DOHH2 (cell line): ENCODE data around the gene SLC29A2.
A peak's percentile ranks its signal among the peaks of the same experiment; 100 is the strongest.
"Not testable (repeated sequence)": the region's sequence is repeated elsewhere in the genome, so short reads cannot be mapped to it uniquely, and the experiment has no call there.

ENCODE experiments used
- H3F3A ChIP-seq: fragments of 200-600 bp; sonication (generic), shearing (Covaris generic); 2 replicates; pipeline ENCODE4 v1.6.0; 2016; ENCODE audit warnings: antibody characterized with exemption, mild to moderate bottlenecking; ENCODE audit not compliant: control insufficient read depth, insufficient read depth
- H3K27ac ChIP-seq: fragments of 200-600 bp; sonication (generic); 2 replicates; pipeline ENCODE4 v1.5.1; 2014; ENCODE audit warnings: low read depth, mild to moderate bottlenecking, low read length, moderate library complexity
- H3K27me3 ChIP-seq: fragments of 200-600 bp; sonication (generic); 2 replicates; pipeline ENCODE4 v1.6.1; 2014; ENCODE audit warnings: mild to moderate bottlenecking, low read length, mixed read lengths; ENCODE audit not compliant: control insufficient read depth
- H3K36me3 ChIP-seq: fragments of 200-600 bp; sonication (generic); 2 replicates; pipeline ENCODE4 v1.6.1; 2014; ENCODE audit warnings: mild to moderate bottlenecking, low read length, moderate library complexity, mixed read lengths; ENCODE audit not compliant: control insufficient read depth
- H3K4me1 ChIP-seq: fragments of 200-600 bp; sonication (generic); 2 replicates; pipeline ENCODE4 v1.6.1; 2014; ENCODE audit warnings: mild to moderate bottlenecking, low read length, mixed read lengths; ENCODE audit not compliant: control insufficient read depth
- H3K4me2 ChIP-seq: fragments of 200-600 bp; sonication (generic); 2 replicates; pipeline ENCODE4 v1.6.0; 2014; ENCODE audit warnings: mild to moderate bottlenecking, low read length, moderate library complexity
- H3K4me3 ChIP-seq: fragments of 200-600 bp; sonication (generic); 2 replicates; pipeline ENCODE4 v1.5.1; 2014; ENCODE audit warnings: mild to moderate bottlenecking, low read length, mixed read lengths
- H3K79me2 ChIP-seq: fragments of 200-600 bp; sonication (generic); 2 replicates; pipeline ENCODE4 v1.6.1; 2014; ENCODE audit warnings: mild to moderate bottlenecking, low read length, mixed read lengths; ENCODE audit not compliant: control insufficient read depth
- H3K9me2 ChIP-seq: fragments of 200-600 bp; sonication (generic); replicated peaks from 2 replicates; pipeline ENCODE4 v1.6.1; 2014; ENCODE audit warnings: mild to moderate bottlenecking, low read length, mixed read lengths; ENCODE audit not compliant: control insufficient read depth
- H3K9me3 ChIP-seq: fragments of 200-600 bp; sonication (generic); 2 replicates; pipeline ENCODE4 v1.6.1; 2014; ENCODE audit warnings: antibody characterized with exemption, low read length, mixed read lengths; ENCODE audit not compliant: control insufficient read depth, insufficient read depth
- H4K20me1 ChIP-seq: fragments of 200-600 bp; sonication (generic); 2 replicates; pipeline ENCODE4 v1.6.0; 2014; ENCODE audit warnings: low read depth, mild to moderate bottlenecking, antibody characterized with exemption, low read length, moderate library complexity; ENCODE audit not compliant: control insufficient read depth, insufficient read depth
- CTCF ChIP-seq: fragments of 200-600 bp; sonication (generic); IDR thresholded peaks from one replicate; pipeline ENCODE4 v1.5.1; 2014; ENCODE audit warnings: antibody characterized with exemption, mild to moderate bottlenecking, low read depth, low read length; ENCODE audit not compliant: poor library complexity, severe bottlenecking
- EZH2phosphoT487 ChIP-seq: fragments of 200-600 bp; sonication (generic); IDR thresholded peaks from 2 replicates; pipeline ENCODE4 v1.6.1; 2017; ENCODE audit warnings: borderline replicate concordance, mild to moderate bottlenecking, antibody characterized with exemption, low read length, moderate library complexity, mixed read lengths

The SLC29A2 gene

GRCh38 chr11:66321606-66322005 lies 50.0 kb downstream of the SLC29A2 start:
- H3K4me1 ChIP-seq: peaks cover 50% of the 10 kb centered on the region
- no peaks in the 10 kb centered on the region for H3K36me3 ChIP-seq
- no peak overlapping the region for H3K4me2 ChIP-seq
- TF ChIP-seq CTCF (no peak), EZH2phosphoT487 (no peak)
- no peak overlapping the region for H3K27ac ChIP-seq
- H4K20me1 ChIP-seq: no peaks in the 10 kb centered on the region
- peaks cover 8% of the 10 kb centered on the region; the same call in 1 of the 2 replicates for H3K9me3 ChIP-seq
- no peaks in the 10 kb centered on the region for H3K9me2 ChIP-seq
- no peaks in the 10 kb centered on the region for H3K27me3 ChIP-seq
- no peak overlapping the region for H3K4me3 ChIP-seq
- H3F3A ChIP-seq: peaks cover 11% of the 10 kb centered on the region
- H3K79me2 ChIP-seq: no peaks in the 10 kb centered on the region

DNA sequence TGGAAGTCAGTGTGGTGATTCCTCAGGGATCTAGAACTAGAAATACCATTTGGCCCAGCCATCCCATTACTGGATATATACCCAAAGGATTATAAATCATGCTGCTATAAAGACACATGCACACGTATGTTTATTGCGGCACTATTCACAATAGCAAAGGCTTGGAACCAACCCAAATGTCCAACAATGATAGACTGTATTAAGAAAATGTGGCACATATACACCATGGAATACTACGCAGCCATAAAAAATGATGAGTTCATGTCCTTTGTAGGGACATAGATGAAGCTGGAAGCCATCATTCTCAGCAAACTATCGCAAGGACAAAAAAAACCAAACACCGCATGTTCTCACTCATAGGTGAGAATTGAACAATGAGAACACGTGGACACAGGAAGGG lies 50.8 kb downstream of the SLC29A2 start:
- H3K9me3 ChIP-seq, H3K79me2 ChIP-seq, H3K36me3 ChIP-seq, H3K9me2 ChIP-seq, H3K27me3 ChIP-seq, H3K4me2 ChIP-seq, H3K4me3 ChIP-seq, H4K20me1 ChIP-seq, H3K27ac ChIP-seq: not testable (repeated sequence)
- peaks cover 46% of the 10 kb centered on the region for H3K4me1 ChIP-seq
- H3F3A ChIP-seq: peaks cover 11% of the 10 kb centered on the region

DNA sequence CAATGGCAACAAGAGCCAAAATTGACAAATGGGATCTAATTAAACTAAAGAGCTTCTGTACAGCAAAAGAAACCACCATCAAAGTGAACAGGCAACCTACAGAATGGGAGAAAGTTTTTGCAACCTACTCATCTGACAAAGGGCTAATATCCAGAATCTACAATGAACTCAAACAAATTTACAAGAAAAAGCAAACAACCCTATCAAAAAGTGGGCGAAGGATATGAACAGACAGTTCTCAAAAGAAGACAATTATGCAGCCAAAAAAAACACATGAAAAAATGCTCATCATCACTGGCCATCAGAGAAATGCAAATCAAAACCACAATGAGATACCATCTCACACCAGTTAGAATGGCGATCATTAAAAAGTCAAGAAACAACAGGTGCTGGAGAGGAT lies 51.3 kb downstream of the SLC29A2 start:
- H3K9me3 ChIP-seq, H3K36me3 ChIP-seq, H3K9me2 ChIP-seq, H3K79me2 ChIP-seq, H3K27ac ChIP-seq, H3K4me2 ChIP-seq, H3K4me3 ChIP-seq, H4K20me1 ChIP-seq, H3K27me3 ChIP-seq: not testable (repeated sequence)
- Histone ChIP-seq H3K4me1 (peaks cover 41% of the 10 kb centered on the region), H3F3A (peaks cover 11% of the 10 kb centered on the region)

DNA sequence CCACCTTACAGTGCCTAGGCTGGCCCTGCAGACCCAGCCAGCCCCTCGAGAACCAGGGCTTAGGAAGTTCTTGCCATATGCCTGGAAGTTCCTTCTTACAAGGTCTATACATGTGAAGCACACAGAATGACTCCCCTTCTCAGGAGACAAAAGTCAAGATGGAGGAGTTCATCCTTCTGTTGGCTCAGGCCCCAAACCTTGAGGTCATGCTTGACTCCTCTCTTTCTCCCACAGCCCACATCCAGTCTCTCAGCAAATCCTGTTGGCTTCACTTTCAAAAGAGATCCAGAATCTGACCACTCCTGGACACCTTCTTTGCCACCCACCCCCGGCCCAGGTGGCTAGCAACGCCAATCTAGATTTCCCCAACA lies 53.0 kb downstream of the SLC29A2 start:
- H3K27me3 ChIP-seq: no peaks in the 10 kb centered on the region
- peaks cover 11% of the 10 kb centered on the region for H3F3A ChIP-seq
- peak overlapping the region; percentile 92 for H3K4me2 ChIP-seq
- no peak for TF ChIP-seq EZH2phosphoT487
- H3K27ac ChIP-seq: peak overlapping the region; percentile 94
- H3K4me3 ChIP-seq: peak overlapping the region; percentile 72
- no peaks in the 10 kb centered on the region for H4K20me1 ChIP-seq
- H3K9me2 ChIP-seq: no peaks in the 10 kb centered on the region
- H3K79me2 ChIP-seq: no peaks in the 10 kb centered on the region
- no peaks in the 10 kb centered on the region for H3K36me3 ChIP-seq
- peaks cover 8% of the 10 kb centered on the region; the same call in 1 of the 2 replicates for H3K9me3 ChIP-seq
- peaks cover 41% of the 10 kb centered on the region for H3K4me1 ChIP-seq

DNA sequence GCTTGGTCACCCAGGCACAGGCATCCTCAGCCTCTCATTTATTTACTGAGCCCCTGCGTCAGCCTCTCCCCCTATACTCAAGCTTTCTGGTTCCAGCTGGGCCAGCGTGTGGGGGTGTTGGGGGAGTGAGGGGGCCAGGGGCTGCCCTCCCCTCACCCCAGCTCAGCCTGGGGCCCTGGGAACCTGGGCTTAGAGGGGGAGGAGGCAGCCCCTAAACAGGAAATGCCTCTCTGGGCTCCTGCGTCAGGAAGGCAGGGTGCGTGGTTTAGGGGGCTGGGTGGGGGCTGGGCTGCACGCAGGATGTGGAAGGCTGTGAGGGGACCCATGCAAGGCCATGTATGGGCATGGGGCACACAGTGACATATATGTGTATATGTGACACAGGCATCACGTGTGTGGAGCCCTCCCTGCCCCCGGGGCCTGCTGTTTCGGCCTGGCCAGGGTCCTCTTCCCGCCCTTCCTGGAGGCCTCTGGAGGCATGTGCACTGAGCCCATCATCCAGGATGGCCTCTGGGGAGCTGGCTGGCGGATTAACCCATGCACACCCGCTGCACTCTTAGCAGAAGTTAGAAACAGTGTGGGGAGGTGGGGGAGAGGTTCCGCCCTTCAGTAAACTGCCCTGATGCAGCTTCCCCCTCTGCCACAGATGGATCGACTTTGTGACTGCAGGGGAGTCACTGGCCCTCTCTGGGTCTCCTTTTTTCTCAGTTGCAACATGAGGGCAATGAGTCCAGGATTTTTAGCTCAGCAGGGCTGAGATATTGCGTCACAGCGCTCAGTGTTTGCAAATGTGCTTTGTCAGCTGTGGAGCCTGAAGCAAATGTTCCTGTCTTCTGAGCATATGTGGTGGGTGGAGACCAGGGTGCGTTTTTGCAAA lies 53.6 kb downstream of the SLC29A2 start:
- no peak for TF ChIP-seq EZH2phosphoT487
- no peak for TF ChIP-seq CTCF
- H3K9me2 ChIP-seq: no peaks in the 10 kb centered on the region
- H3F3A ChIP-seq: peaks cover 11% of the 10 kb centered on the region
- H3K4me1 ChIP-seq: peaks cover 47% of the 10 kb centered on the region
- no peaks in the 10 kb centered on the region for H3K27me3 ChIP-seq
- H3K4me2 ChIP-seq: peak overlapping the region; percentile 92
- H3K79me2 ChIP-seq: no peaks in the 10 kb centered on the region
- H3K4me3 ChIP-seq: peak overlapping the region; percentile 72
- peaks cover 8% of the 10 kb centered on the region; the same call in 1 of the 2 replicates for H3K9me3 ChIP-seq
- no peaks in the 10 kb centered on the region for H4K20me1 ChIP-seq
- H3K27ac ChIP-seq: peak overlapping the region; percentile 94
- H3K36me3 ChIP-seq: no peaks in the 10 kb centered on the region
